ACC112 (cell line): ENCODE results near the gene BTF3.
"Not testable (repeated sequence)": the region's sequence is repeated elsewhere in the genome, so short reads cannot be mapped to it uniquely, and the experiment has no call there.

ENCODE experiments used
- H2AFZ ChIP-seq: fragments of 200-600 bp; sonication (generic); one replicate; pipeline ENCODE4 v1.6.0; 2017; ENCODE audit warnings: antibody characterized with exemption, low read length; ENCODE audit not compliant: unreplicated experiment
- H3K27ac ChIP-seq: fragments of 200-600 bp; sonication (generic); 2 replicates; pipeline ENCODE4 v1.5.1; 2014; ENCODE audit warnings: low read depth, mild to moderate bottlenecking, antibody characterized with exemption, low read length, moderate library complexity
- H3K27me3 ChIP-seq: fragments of 200-600 bp; sonication (generic); 2 replicates; pipeline ENCODE4 v1.6.1; 2014; ENCODE audit warnings: mild to moderate bottlenecking, antibody characterized with exemption, low read length, moderate library complexity, mixed read lengths; ENCODE audit not compliant: insufficient read depth
- H3K36me3 ChIP-seq: fragments of 200-600 bp; sonication (generic); 2 replicates; pipeline ENCODE4 v1.6.1; 2016; ENCODE audit warnings: mild to moderate bottlenecking, antibody characterized with exemption, low read length, moderate library complexity, mixed read lengths; ENCODE audit not compliant: insufficient read depth
- H3K4me1 ChIP-seq: fragments of 200-600 bp; sonication (generic); one replicate; pipeline ENCODE4 v1.6.1; 2016; ENCODE audit warnings: low read length, mixed read lengths; ENCODE audit not compliant: insufficient read depth, unreplicated experiment, control insufficient read depth
- H3K4me3 ChIP-seq: fragments of 200-600 bp; sonication (generic); 2 replicates; pipeline ENCODE4 v1.5.1; 2014; ENCODE audit warnings: mild to moderate bottlenecking, low read depth, low read length
- H3K79me2 ChIP-seq: fragments of 200-600 bp; sonication (generic); one replicate; pipeline ENCODE4 v1.6.0; 2016; ENCODE audit warnings: low read length; ENCODE audit not compliant: control insufficient read depth, unreplicated experiment, insufficient read depth

The BTF3 gene

GRCh38 chr5:73460133-73460532 is 38.1 kb upstream of the BTF3 start:
- Histone ChIP-seq H3K27me3 (no peaks in the 10 kb centered on the region), H3K27ac (no peak overlapping the region), H3K4me3 (no peak overlapping the region), H2AFZ (no peak overlapping the region), H3K79me2 (no peaks in the 10 kb centered on the region), H3K36me3 (no peaks in the 10 kb centered on the region), H3K4me1 (no peaks in the 10 kb centered on the region)

GRCh38 chr5:73464016-73464745 is 34.1 kb upstream of the BTF3 start:
- Histone ChIP-seq H3K27ac (no peak overlapping the region), H3K4me3 (no peak overlapping the region), H3K79me2 (no peaks in the 10 kb centered on the region), H2AFZ (no peak overlapping the region), H3K27me3 (no peaks in the 10 kb centered on the region), H3K4me1 (no peaks in the 10 kb centered on the region), H3K36me3 (no peaks in the 10 kb centered on the region)

- not testable (repeated sequence) for H2AFZ ChIP-seq, H3K36me3 ChIP-seq, H3K27me3 ChIP-seq
Measured at GRCh38 chr5:73468638-73469037, 29.6 kb upstream of the BTF3 start.

GRCh38 chr5:73469878-73470277 is 28.4 kb upstream of the BTF3 start:
- Histone ChIP-seq H3K27ac (no peak overlapping the region), H3K4me1 (no peaks in the 10 kb centered on the region), H3K36me3 (no peaks in the 10 kb centered on the region), H2AFZ (no peak overlapping the region), H3K27me3 (no peaks in the 10 kb centered on the region), H3K4me3 (no peak overlapping the region), H3K79me2 (no peaks in the 10 kb centered on the region)

More at GRCh38 chr5:73468638-73469037, 29.6 kb upstream of the BTF3 start:
- H3K79me2 ChIP-seq, H3K4me1 ChIP-seq, H3K4me3 ChIP-seq, H3K27ac ChIP-seq: not testable (repeated sequence)

GRCh38 chr5:73471654-73472053 is 26.6 kb upstream of the BTF3 start:
- no peak overlapping the region for H2AFZ ChIP-seq
- no peaks in the 10 kb centered on the region for H3K27me3 ChIP-seq
- no peaks in the 10 kb centered on the region for H3K4me1 ChIP-seq
- H3K79me2 ChIP-seq = no peaks in the 10 kb centered on the region
- no peak overlapping the region for H3K27ac ChIP-seq
- H3K4me3 ChIP-seq = no peak overlapping the region
- no peaks in the 10 kb centered on the region for H3K36me3 ChIP-seq

- Histone ChIP-seq H3K27me3 (no peaks in the 10 kb centered on the region), H3K27ac (no peak overlapping the region), H3K4me3 (no peak overlapping the region), H3K79me2 (no peaks in the 10 kb centered on the region), H3K36me3 (no peaks in the 10 kb centered on the region), H3K4me1 (no peaks in the 10 kb centered on the region), H2AFZ (no peak overlapping the region)
Measured at GRCh38 chr5:73472116-73472515, 26.1 kb upstream of the BTF3 start.

GRCh38 chr5:73480500-73480899 is 17.7 kb upstream of the BTF3 start:
- Histone ChIP-seq H2AFZ (no peak overlapping the region), H3K4me3 (no peak overlapping the region), H3K27ac (no peak overlapping the region), H3K27me3 (no peaks in the 10 kb centered on the region), H3K79me2 (no peaks in the 10 kb centered on the region), H3K36me3 (no peaks in the 10 kb centered on the region), H3K4me1 (no peaks in the 10 kb centered on the region)

GRCh38 chr5:73482383-73483136 is 15.7 kb upstream of the BTF3 start:
- H2AFZ ChIP-seq = no peak overlapping the region
- H3K27ac ChIP-seq = no peak overlapping the region
- H3K4me1 ChIP-seq = no peaks in the 10 kb centered on the region

GRCh38 chr5:73483676-73484075 is 14.6 kb upstream of the BTF3 start:
- Histone ChIP-seq H3K4me3 (no peak overlapping the region), H3K79me2 (no peaks in the 10 kb centered on the region), H2AFZ (no peak overlapping the region), H3K27ac (no peak overlapping the region), H3K4me1 (no peaks in the 10 kb centered on the region), H3K36me3 (no peaks in the 10 kb centered on the region), H3K27me3 (no peaks in the 10 kb centered on the region)

More at GRCh38 chr5:73482383-73483136, 15.7 kb upstream of the BTF3 start:
- no peak overlapping the region for H3K4me3 ChIP-seq
- H3K27me3 ChIP-seq = no peaks in the 10 kb centered on the region
- H3K36me3 ChIP-seq = no peaks in the 10 kb centered on the region
- H3K79me2 ChIP-seq = no peaks in the 10 kb centered on the region

GRCh38 chr5:73484511-73484910 is 13.7 kb upstream of the BTF3 start:
- H3K27me3 ChIP-seq = no peaks in the 10 kb centered on the region
- no peak overlapping the region for H3K27ac ChIP-seq
- H3K4me1 ChIP-seq = no peaks in the 10 kb centered on the region
- no peak overlapping the region for H3K4me3 ChIP-seq
- no peaks in the 10 kb centered on the region for H3K79me2 ChIP-seq
- H3K36me3 ChIP-seq = no peaks in the 10 kb centered on the region
- no peak overlapping the region for H2AFZ ChIP-seq

- Histone ChIP-seq H2AFZ (no peak overlapping the region), H3K27me3 (no peaks in the 10 kb centered on the region), H3K27ac (no peak overlapping the region), H3K4me3 (no peak overlapping the region), H3K4me1 (no peaks in the 10 kb centered on the region), H3K79me2 (no peaks in the 10 kb centered on the region), H3K36me3 (no peaks in the 10 kb centered on the region)
Measured at GRCh38 chr5:73485715-73486114, 12.5 kb upstream of the BTF3 start.
